GM13976 (cell line): Measurements from ENCODE around the gene CUX1.

Source experiments
- DNase-seq: peaks from one replicate; pipeline ENCODE4 v3.0.0; 2012; ENCODE audit warnings: low spot score
- in situ Hi-C: fragments of 300-500 bp; cut with MboI; formaldehyde crosslinking; loops from one replicate; pipeline ENCODE4 v1.12.0; 2022; ENCODE audit warnings: low sequenced_read_pairs, mixed read lengths, inconsistent platforms; ENCODE audit not compliant: unreplicated experiment
- TF ChIP-seq, protein P1 (sequence below): IDR thresholded peaks from 2 replicates; pipeline ENCODE4 v1.5.1; 2012; ENCODE audit warnings: borderline replicate concordance, mild to moderate bottlenecking; ENCODE audit not compliant: insufficient read depth; ENCODE audit errors: extremely low read depth, missing control alignments, control extremely low read depth

CUX1 gene

GRCh38 chr7:101996131-101996691 lies 178.8 kb downstream of the CUX1 start:
- DNase-seq, result no peak
- TF ChIP-seq, protein P1, sequence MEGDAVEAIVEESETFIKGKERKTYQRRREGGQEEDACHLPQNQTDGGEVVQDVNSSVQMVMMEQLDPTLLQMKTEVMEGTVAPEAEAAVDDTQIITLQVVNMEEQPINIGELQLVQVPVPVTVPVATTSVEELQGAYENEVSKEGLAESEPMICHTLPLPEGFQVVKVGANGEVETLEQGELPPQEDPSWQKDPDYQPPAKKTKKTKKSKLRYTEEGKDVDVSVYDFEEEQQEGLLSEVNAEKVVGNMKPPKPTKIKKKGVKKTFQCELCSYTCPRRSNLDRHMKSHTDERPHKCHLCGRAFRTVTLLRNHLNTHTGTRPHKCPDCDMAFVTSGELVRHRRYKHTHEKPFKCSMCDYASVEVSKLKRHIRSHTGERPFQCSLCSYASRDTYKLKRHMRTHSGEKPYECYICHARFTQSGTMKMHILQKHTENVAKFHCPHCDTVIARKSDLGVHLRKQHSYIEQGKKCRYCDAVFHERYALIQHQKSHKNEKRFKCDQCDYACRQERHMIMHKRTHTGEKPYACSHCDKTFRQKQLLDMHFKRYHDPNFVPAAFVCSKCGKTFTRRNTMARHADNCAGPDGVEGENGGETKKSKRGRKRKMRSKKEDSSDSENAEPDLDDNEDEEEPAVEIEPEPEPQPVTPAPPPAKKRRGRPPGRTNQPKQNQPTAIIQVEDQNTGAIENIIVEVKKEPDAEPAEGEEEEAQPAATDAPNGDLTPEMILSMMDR, result no peak
- in situ Hi-C loops, result loop anchor here (10.0 kb wide), 1 partner anchor 119 kb away; no protein-coding TSS in a partner anchor

DNA sequence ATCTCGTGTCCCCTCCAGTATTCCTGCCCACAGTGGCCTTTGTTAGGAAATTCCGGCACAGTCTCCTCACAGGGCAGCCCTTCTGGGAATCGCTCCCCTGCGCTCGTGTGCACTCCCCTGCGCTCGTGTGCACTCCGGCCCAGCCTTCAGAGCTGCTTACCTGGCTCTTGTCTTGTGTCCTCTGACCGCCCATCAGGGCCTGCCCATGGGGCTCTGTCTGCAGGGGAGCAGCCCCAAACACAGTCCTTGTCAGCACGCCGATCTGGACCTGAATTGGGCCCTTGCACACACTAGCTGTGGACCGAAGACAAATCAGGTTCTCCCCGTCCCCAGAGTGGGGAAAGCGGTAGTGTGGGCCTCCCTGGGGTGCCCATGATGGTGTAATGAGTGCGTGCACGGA lies 179.4 kb downstream of the CUX1 start:
- DNase-seq, result no peak
- TF ChIP-seq, protein P1, result no peak
- in situ Hi-C loops, result loop anchor here (10.0 kb wide), 1 partner anchor 118 kb away; no protein-coding TSS in a partner anchor

DNA sequence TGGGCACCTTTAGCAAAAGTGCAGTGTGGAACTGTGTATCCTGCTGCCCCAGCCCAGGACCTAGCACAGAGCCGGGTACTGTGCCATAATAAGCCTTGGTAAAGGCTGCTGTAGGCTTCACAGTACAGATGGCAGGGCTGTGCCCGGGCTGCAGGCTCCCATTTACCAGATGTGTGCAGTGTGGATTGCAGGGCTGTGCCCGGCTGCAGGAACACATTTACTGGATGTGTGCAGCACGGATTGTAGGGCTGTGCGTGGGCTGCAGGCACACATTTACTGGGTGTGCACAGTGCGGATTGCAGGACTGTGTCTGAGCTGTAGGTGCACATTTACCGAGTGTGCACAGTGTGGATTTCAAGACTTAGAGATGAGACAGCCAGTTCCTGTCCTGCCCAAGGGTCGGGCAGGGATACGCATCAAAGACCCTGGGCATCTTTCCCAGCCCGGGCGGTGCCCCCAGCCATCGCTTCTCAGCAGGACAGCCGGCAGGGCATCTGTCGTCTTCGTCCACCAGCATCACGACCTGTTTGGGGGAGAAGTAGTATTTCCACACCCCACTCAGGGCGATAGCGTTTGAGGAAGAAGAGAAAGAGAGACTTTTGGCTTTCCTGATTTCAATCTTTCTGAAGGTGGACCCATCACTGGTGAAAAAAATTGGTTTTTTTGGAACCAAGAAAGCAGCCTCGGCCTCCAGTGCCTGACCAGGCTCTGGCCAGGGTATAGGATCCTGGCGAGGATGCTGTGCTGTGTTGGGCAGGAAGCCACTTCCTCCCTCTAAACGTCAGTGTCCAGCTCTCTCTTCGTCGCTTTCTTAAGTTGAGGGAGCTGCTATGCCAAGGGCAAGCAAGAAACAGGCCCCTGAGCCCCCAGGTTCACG lies 180.8 kb downstream of the CUX1 start:
- in situ Hi-C loops, result loop anchor here (10.0 kb wide), 1 partner anchor 117 kb away; no protein-coding TSS in a partner anchor

DNA sequence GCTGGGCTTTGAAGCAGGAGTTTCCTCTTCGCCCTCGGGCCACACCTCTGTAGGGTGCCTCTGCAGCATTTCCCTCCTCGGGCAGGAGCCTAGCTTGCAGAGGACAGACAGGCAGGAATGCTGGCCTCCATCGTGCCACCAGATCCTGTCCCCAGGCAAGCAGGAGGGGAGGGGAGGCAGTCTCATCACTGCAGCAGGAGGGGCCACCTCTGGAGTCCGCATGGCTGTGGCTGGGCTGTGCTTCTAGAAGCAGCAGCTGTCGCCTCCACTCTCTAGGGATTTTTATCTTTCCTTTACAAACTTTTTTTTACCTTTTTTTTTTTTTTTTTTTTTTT lies 181.4 kb downstream of the CUX1 start:
- DNase-seq, result no peak

More for the DNA sequence above, 180.8 kb downstream of the CUX1 start:
- TF ChIP-seq, protein P1, result no peak
- DNase-seq, result no peak

DNA sequence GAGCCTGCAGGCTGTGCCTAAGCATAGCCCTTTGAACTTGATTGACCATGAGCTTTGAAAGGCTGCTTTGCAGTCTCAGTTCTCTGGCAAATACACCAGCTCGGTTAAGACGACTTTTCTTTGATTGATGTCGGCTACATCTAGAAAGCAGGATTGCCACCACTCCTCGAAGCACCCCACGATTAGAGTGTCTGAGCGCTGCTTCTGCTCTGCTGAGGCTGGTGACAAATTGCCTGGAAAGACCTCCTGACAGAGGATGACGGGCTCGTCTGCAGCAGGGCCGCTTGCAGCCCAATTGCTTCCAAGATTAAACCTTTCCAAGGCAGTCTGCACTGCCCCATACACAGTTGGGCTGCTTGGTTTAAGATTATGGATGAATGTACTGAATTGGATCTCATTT lies 182.0 kb downstream of the CUX1 start:
- no peak for DNase-seq
- TF ChIP-seq, protein P1, result no peak
- in situ Hi-C loops, result loop anchor here (10.0 kb wide), 1 partner anchor 115 kb away; no protein-coding TSS in a partner anchor

More for the DNA sequence above, 181.4 kb downstream of the CUX1 start:
- TF ChIP-seq, protein P1, result no peak
- in situ Hi-C loops, result loop anchor here (10.0 kb wide), 1 partner anchor 116 kb away; no protein-coding TSS in a partner anchor

- no peak for DNase-seq
- TF ChIP-seq, protein P1, result no peak
- in situ Hi-C loops, result no loop called here
Observed at GRCh38 chr7:102000123-102000522, 182.7 kb downstream of the CUX1 start.
